CD4-positive, alpha-beta T cell treated with Interleukin-4 for 1 hour (primary cell): ENCODE results near the gene TMA7B.
"Not testable (repeated sequence)": the region's sequence is repeated elsewhere in the genome, so short reads cannot be mapped to it uniquely, and the experiment has no call there.

Experiments used
- DNase-seq, 2 donors: peaks; one replicate each; pipeline ENCODE4 v3.0.0-alpha.2; 2020 to 2022

The TMA7B gene

DNA sequence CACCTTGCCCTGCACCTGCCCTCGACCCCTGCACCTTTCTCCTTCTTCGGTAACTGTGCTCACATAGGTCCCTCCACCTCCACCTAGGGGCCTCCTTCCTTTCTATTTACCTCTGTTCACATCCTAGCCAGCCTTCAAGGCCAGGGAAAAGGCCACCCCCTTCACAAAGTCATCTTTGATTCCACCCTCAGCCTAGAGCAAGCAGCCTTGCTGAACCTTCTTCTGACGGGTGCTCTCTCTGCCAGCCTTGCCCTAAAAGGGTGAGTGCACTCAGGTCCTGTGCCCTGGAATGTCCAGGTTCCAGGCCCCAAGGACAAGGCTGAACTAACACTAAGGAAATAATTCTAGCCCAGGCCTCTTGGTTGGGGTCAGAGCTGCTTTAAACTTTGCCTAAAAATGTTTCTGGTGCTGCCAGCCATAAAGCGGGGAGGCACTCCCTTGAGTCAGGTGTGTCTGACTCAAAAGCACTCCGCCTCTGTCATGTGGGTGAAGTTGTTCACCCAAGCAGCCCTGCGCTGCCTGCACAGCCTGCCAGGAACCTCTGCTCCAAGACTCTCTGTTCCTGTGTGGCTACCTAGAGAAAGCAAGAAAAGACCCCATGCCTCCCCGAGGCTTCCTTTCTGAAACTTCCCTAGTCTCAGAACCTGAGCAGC is 25.3 kb downstream of the TMA7B start:
- DNase-seq = no peak

- DNase-seq = no peak
Observed at GRCh38 chr22:39988386-39989114, 28.4 kb downstream of the TMA7B start.

- no peak for DNase-seq
Observed at GRCh38 chr22:39989633-39990032, 29.4 kb downstream of the TMA7B start.

- no peak for DNase-seq
Observed at GRCh38 chr22:39990686-39991085, 30.5 kb downstream of the TMA7B start.

DNA sequence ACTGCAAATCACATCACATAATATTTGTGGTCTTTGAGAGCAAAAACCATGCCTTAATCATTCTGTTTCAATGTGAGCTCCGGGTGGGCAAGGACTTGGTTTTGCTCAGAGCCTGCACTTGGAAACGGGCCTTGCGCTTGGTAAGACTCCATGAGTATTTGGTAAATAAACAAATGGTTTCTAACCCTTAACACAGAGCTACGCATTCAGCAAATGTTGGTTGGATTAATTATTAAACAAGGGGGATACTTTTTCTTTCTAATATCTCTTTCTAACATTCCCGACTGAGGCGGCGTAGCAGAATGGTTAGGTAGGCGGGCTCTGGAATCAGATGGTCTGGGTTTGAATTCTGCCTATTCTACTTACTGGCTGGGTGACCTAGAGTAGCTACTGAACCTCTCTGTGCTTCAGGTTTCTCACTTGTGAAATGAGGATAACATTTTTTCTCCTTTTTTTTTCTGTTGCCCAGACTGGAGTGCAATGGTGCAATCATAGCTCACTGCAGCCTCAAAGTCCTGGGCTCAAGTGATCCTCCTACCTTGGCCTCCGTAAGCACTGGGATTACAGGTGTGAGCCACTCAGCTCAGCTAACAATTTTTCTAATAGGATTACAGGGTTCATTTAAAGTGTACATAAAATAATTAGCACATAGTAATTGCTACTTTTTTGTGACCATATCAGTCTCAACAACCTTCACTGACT is 31.1 kb downstream of the TMA7B start:
- DNase-seq = no peak

- no peak for DNase-seq
Observed at GRCh38 chr22:39992088-39992826, 32.1 kb downstream of the TMA7B start.

- DNase-seq = not testable (repeated sequence)
Observed at GRCh38 chr22:39992894-39993293, 32.7 kb downstream of the TMA7B start.

- DNase-seq = peak; percentile 28 to 64
Observed at GRCh38 chr22:39994041-39994565, 33.9 kb downstream of the TMA7B start.

DNA sequence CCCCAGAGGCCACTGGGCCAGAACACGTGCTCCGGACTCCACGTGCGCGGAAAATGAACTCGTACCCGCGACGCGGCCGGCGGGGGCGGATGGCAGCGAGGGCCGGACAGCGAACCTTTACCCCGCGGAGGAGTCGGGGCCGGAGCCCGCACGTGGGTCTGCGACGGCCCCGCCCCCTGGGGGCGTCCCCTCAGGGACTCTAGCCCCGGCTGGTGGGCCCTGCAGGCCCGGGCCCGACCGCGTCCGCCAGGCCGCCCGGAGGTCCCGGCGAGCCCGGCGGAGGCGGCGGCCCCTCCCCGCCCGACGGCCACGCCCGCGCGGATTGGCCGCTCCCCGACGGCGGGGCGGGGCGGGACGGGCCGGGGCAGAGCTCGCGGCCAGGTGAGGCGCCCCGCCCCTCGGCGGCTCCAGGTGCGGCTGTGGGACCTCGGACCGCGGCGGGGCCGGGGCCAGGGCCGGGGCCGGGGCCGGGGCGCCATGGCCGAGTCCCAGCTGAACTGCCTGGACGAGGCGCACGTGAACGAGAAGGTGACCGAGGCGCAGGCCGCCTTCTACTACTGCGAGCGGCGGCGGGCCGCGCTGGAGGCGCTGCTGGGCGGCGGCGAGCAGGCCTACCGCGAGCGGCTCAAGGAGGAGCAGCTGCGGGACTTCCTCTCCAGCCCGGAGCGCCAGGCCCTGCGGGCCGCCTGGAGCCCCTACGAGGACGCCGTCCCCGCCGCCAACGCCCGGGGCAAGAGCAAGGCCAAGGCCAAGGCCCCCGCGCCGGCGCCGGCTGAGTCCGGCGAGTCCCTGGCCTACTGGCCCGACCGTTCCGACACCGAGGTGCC is 34.6 kb downstream of the TMA7B start, which contains the start of gene FAM83F:
Gene FAM83F (plus strand): TSS at position 389 of the 827 bp plus-strand sequence. CDS start 89 bp downstream, at position 478.
- DNase-seq = peak in 1 of 2 donors; percentile 25

- no peak for DNase-seq
Observed at GRCh38 chr22:39995393-39996252, 35.4 kb downstream of the TMA7B start.

GRCh38 chr22:39996732-39997131 is 36.5 kb downstream of the TMA7B start:
- DNase-seq = no peak

DNA sequence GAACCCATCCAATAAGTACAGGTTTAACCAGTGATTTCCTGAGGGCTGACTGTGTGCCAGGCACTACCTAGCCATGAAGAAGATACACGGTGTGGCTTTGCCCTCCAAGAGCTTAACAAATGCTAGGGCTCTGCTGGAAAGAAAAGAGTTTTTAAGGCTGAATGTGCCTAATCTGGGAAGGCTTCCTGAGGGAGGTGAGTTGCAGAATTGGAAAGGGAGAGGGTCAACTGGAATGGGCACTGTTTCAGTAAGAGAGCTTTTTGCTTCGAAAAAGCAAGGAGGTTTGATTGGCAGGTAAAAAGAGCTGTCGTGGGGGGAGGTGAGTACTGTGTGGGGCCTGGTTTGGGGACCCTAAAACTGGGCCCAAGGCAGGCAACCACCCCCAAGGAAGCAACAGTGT is 37.2 kb downstream of the TMA7B start:
- no peak for DNase-seq

DNA sequence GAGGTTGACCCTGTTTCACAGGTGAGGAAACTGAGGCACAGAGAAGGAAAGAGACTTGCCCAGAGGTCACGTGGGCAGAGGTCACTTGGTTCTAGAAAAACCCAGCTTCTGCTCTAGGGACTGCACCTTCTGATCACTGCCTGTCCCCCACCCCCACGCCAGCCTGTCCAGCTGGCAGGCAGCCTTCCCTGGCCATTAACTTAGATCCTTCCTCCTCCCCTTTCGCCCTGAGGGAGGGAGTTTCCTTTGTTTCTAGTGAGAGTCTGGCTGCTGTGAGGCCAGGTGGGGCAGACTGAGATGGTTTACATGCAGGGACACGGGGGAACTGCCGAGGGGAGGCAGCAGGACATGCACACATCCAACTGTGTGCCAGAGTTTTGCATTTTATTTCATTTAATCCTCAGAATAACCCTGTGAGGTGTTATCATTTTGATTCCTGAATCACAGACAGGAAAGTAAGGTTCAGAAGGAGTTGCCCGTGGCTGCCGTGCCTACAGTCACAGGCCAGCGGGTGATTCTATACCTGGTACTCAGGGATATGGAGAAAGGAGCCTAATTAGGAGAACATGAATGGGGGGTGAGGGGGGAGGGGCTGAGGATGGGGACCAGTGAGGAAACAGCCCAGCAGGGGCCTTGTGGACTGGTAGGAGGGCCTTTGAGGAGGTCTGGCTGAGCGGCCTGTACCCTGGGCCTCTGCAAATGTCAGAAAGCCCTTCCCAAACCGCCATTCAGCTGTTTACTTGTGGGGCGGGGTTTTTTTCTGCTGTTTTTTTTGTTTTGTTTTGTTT is 37.9 kb downstream of the TMA7B start:
- no peak for DNase-seq

- no peak for DNase-seq
Observed at GRCh38 chr22:39999144-39999757, 39.1 kb downstream of the TMA7B start.

DNA sequence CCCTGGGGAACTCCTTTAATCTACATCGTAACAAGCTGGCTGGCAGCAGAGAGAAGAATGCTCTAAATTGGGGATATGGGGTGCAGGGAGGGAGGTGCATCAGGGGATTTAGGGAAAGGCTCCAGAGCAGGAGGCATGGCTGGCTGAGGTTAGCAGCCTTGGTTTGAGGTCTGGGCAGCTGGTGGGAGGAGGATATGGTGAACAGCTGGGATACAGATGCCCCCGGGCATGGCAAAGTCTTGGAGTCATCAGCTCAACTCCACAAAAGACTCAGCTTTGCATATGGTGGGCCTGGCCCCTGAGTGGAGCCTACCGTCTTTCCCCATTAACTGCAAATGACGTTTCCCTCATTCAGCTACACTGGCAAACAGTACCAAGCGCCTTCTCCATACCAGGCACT is 40.0 kb downstream of the TMA7B start:
- DNase-seq = no peak

GRCh38 chr22:40001106-40001505 is 40.9 kb downstream of the TMA7B start:
- DNase-seq = no peak

- no peak for DNase-seq
Observed at GRCh38 chr22:40001800-40002577, 41.8 kb downstream of the TMA7B start.

- DNase-seq = no peak
Observed at GRCh38 chr22:40002935-40003715, 42.9 kb downstream of the TMA7B start.
